Measurements from ENCODE around the gene DHCR7.

DHCR7 gene

DNA sequence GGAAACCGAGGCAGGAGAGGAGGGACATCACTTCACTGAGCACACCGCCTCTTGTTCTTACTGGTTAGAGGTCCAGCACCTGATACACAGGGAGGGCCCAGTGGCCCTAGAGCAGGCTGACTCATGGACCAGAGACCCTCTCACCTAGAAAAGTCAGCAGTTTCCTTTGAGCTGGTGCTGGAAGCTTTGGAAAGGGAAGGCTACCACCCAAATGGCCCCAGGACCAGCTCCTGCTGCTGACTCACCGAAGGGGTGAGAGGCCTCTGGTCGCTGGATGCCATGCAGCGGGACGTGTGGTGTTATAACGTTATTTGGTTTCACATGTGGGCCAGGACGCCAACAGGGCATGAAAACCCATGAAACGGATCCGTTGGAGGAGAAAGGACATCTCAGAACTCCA is 8.6 kb upstream of the DHCR7 start:
- Histone ChIP-seq H3K36me3 (ENCODE audit: control insufficient read depth in 1 of 2, insufficient read depth in 2 of 2, low read length in 2 of 2) (peaks cover 52 to 68% of the 10 kb centered on the region in 2 donors), H3K9me3 (ENCODE audit: control insufficient read depth in 1 of 2, low read length in 2 of 2) (no peaks in the 10 kb centered on the region), H3K4me1 (ENCODE audit: control insufficient read depth in 1 of 2, insufficient read depth in 2 of 2, low read length in 2 of 2) (peaks cover 18 to 26% of the 10 kb centered on the region in 2 donors), H3K4me3 (ENCODE audit: low read depth in 1 of 2, low read length in 2 of 2) (no peak overlapping the region), H3K9ac (ENCODE audit: low read depth in 1 of 2, low read length in 2 of 2) (no peak overlapping the region), H3K27me3 (ENCODE audit: control insufficient read depth in 1 of 2, insufficient read depth in 2 of 2, low read length in 2 of 2) (no peaks in the 10 kb centered on the region), H3K27ac (ENCODE audit: low read depth, low read length) (no peak overlapping the region)

DNA sequence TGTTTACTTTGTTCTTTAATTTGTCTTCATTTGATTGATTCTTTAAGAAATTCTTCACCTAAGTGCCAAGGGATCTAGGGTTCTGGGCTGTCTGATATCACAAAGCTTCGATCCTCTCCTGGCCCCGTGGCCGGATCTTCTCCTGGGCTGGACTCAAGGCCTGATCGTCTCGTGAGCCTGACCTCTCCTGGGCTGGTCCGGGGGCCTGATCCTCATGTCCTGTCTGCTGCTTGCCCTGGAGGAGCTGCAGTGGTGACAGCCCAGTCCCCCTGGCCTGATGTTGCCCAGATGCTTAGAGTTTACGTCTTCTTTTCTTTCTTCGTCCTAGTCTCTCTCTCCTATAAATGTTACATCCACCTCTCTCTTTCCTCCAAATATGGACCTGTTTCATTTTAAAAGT is 8.1 kb upstream of the DHCR7 start:
- Histone ChIP-seq H3K9me3 (ENCODE audit: control insufficient read depth in 1 of 2, low read length in 2 of 2) (no peaks in the 10 kb centered on the region), H3K36me3 (ENCODE audit: control insufficient read depth in 1 of 2, insufficient read depth in 2 of 2, low read length in 2 of 2) (peaks cover 52 to 63% of the 10 kb centered on the region in 2 donors), H3K4me1 (ENCODE audit: control insufficient read depth in 1 of 2, insufficient read depth in 2 of 2, low read length in 2 of 2) (peaks cover 23 to 31% of the 10 kb centered on the region in 2 donors), H3K27me3 (ENCODE audit: control insufficient read depth in 1 of 2, insufficient read depth in 2 of 2, low read length in 2 of 2) (no peaks in the 10 kb centered on the region), H3K9ac (ENCODE audit: low read depth in 1 of 2, low read length in 2 of 2) (no peak overlapping the region), H3K27ac (ENCODE audit: low read depth, low read length) (no peak overlapping the region), H3K4me3 (ENCODE audit: low read depth in 1 of 2, low read length in 2 of 2) (no peak overlapping the region)

- Histone ChIP-seq H3K4me3 (ENCODE audit: low read depth in 1 of 2, low read length in 2 of 2) (peak overlapping the region; percentile 81 to 88), H3K9ac (ENCODE audit: low read depth in 1 of 2, low read length in 2 of 2) (peak overlapping the region in 1 of 2 donors; percentile 86), H3K9me3 (ENCODE audit: control insufficient read depth in 1 of 2, low read length in 2 of 2) (no peaks in the 10 kb centered on the region), H3K4me1 (ENCODE audit: control insufficient read depth in 1 of 2, insufficient read depth in 2 of 2, low read length in 2 of 2) (peaks cover 38 to 43% of the 10 kb centered on the region in 2 donors), H3K27ac (ENCODE audit: low read depth, low read length) (no peak overlapping the region), H3K36me3 (ENCODE audit: control insufficient read depth in 1 of 2, insufficient read depth in 2 of 2, low read length in 2 of 2) (peaks cover 47% of the 10 kb centered on the region in 2 donors), H3K27me3 (ENCODE audit: control insufficient read depth in 1 of 2, insufficient read depth in 2 of 2, low read length in 2 of 2) (no peaks in the 10 kb centered on the region)
These were observed 6.4 kb upstream of the DHCR7 start for GRCh38 chr11:71454470-71455113.

DNA sequence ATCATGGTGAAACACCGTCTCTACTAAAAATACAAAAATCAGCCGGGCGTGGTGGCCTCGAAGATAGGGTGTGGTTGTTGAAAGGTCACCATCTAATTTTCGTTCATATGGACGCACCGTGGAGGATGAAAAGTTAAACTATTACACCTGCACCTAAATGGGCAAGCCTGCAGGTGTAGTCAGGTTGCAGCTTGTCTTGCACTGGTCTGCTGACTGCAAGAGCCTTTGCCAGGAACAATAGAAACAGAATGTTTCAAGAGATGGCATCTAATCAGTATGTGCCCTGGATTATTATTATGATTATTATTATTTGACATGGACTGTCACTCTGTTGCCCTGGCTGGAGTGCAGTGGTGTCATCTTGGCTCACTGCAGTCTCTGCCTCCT is 5.7 kb upstream of the DHCR7 start:
- H3K9me3 ChIP-seq (ENCODE audit: control insufficient read depth in 1 of 2, low read length in 2 of 2) = no peaks in the 10 kb centered on the region
- H3K36me3 ChIP-seq (ENCODE audit: control insufficient read depth in 1 of 2, insufficient read depth in 2 of 2, low read length in 2 of 2) = peaks cover 40 to 41% of the 10 kb centered on the region in 2 donors
- H3K27ac ChIP-seq (ENCODE audit: low read depth, low read length) = no peak overlapping the region
- peaks cover 42 to 50% of the 10 kb centered on the region in 2 donors for H3K4me1 ChIP-seq (ENCODE audit: control insufficient read depth in 1 of 2, insufficient read depth in 2 of 2, low read length in 2 of 2)
- peak overlapping the region; percentile 78 to 86 for H3K9ac ChIP-seq (ENCODE audit: low read depth in 1 of 2, low read length in 2 of 2)
- H3K4me3 ChIP-seq (ENCODE audit: low read depth in 1 of 2, low read length in 2 of 2) = peak overlapping the region; percentile 81 to 88
- no peaks in the 10 kb centered on the region for H3K27me3 ChIP-seq (ENCODE audit: control insufficient read depth in 1 of 2, insufficient read depth in 2 of 2, low read length in 2 of 2)

DNA sequence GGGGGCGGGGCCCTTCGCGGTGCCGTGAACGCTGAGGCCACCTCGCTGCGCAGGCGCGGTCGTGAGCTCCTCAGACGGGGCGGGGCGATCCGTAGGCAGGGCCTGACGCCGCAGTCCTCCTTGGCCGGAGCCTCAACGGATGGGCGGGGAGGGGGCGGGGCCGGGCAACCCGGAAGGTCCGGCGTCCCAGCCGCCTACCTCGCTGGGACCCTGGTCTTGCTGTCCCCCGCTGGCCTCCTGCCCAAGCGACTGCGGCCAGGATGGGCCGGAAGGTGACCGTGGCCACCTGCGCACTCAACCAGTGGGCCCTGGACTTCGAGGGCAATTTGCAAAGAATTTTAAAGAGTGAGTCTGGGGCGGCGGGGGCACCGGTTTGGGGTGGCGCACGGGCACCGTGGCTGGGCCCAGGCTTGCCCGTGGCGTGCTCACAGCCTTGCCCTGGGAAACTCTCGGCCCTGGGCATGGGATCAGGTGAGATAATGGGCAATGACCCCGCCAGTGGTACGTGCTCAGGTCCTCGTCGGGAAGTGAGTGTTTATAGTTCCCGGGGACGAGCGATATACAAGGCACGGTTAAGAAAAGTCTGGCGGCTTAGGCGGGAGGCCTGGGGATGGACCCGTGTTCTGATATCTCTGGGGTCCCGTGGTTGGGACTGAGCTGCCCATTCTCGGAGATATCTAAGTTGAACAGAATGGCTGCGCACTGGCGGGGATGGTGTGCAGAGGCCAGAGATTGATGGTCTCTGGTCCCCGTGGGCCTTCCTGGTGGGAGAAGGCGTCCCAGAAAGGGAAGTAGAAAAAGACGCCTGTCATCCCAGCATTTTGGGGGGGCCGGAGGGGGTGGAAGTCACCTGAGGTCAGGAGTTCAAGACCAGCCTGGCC is 5.1 kb upstream of the DHCR7 start, which contains the start of gene NADSYN1:
Gene NADSYN1 (plus strand): TSS at position 167 of the 881 bp plus-strand sequence. CDS start 94 bp downstream, at position 261.
- Histone ChIP-seq H3K27ac (ENCODE audit: low read depth, low read length) (peak within 1 kb of the TSS; percentile 67), H3K27me3 (ENCODE audit: control insufficient read depth in 1 of 2, insufficient read depth in 2 of 2, low read length in 2 of 2) (no peaks in the 10 kb centered on the region), H3K36me3 (ENCODE audit: control insufficient read depth in 1 of 2, insufficient read depth in 2 of 2, low read length in 2 of 2) (peaks cover 34 to 35% of the 10 kb centered on the region in 2 donors), H3K9me3 (ENCODE audit: control insufficient read depth in 1 of 2, low read length in 2 of 2) (no peaks in the 10 kb centered on the region), H3K4me1 (ENCODE audit: control insufficient read depth in 1 of 2, insufficient read depth in 2 of 2, low read length in 2 of 2) (peaks cover 42 to 54% of the 10 kb centered on the region in 2 donors), H3K4me3 (ENCODE audit: low read depth in 1 of 2, low read length in 2 of 2) (peak within 1 kb of the TSS; percentile 88 to 90), H3K9ac (ENCODE audit: low read depth in 1 of 2, low read length in 2 of 2) (peak within 1 kb of the TSS; percentile 86 to 96)

GRCh38 chr11:71452199-71453036 is 4.2 kb upstream of the DHCR7 start:
- H3K4me3 ChIP-seq (ENCODE audit: low read depth in 1 of 2, low read length in 2 of 2) = peak overlapping the region; percentile 88 to 90
- peaks cover 25 to 27% of the 10 kb centered on the region in 2 donors for H3K36me3 ChIP-seq (ENCODE audit: control insufficient read depth in 1 of 2, insufficient read depth in 2 of 2, low read length in 2 of 2)
- peak overlapping the region; percentile 54 for H3K27ac ChIP-seq (ENCODE audit: low read depth, low read length)
- H3K9ac ChIP-seq (ENCODE audit: low read depth in 1 of 2, low read length in 2 of 2) = peak overlapping the region; percentile 81 to 96
- no peaks in the 10 kb centered on the region for H3K9me3 ChIP-seq (ENCODE audit: control insufficient read depth in 1 of 2, low read length in 2 of 2)
- peaks cover 42 to 58% of the 10 kb centered on the region in 2 donors for H3K4me1 ChIP-seq (ENCODE audit: control insufficient read depth in 1 of 2, insufficient read depth in 2 of 2, low read length in 2 of 2)
- no peaks in the 10 kb centered on the region for H3K27me3 ChIP-seq (ENCODE audit: control insufficient read depth in 1 of 2, insufficient read depth in 2 of 2, low read length in 2 of 2)

- H3K36me3 ChIP-seq (ENCODE audit: control insufficient read depth in 1 of 2, insufficient read depth in 2 of 2, low read length in 2 of 2) = peaks cover 20 to 21% of the 10 kb centered on the region in 2 donors
- H3K9ac ChIP-seq (ENCODE audit: low read depth in 1 of 2, low read length in 2 of 2) = peak overlapping the region; percentile 81 to 96
- peak overlapping the region; percentile 35 for H3K27ac ChIP-seq (ENCODE audit: low read depth, low read length)
- no peaks in the 10 kb centered on the region for H3K9me3 ChIP-seq (ENCODE audit: control insufficient read depth in 1 of 2, low read length in 2 of 2)
- peaks cover 42 to 65% of the 10 kb centered on the region in 2 donors for H3K4me1 ChIP-seq (ENCODE audit: control insufficient read depth in 1 of 2, insufficient read depth in 2 of 2, low read length in 2 of 2)
- peak overlapping the region; percentile 88 to 90 for H3K4me3 ChIP-seq (ENCODE audit: low read depth in 1 of 2, low read length in 2 of 2)
- H3K27me3 ChIP-seq (ENCODE audit: control insufficient read depth in 1 of 2, insufficient read depth in 2 of 2, low read length in 2 of 2) = no peaks in the 10 kb centered on the region
These were observed 3.5 kb upstream of the DHCR7 start for GRCh38 chr11:71451596-71452198.

- no peak overlapping the region for H3K27ac ChIP-seq (ENCODE audit: low read depth, low read length)
- H3K9ac ChIP-seq (ENCODE audit: low read depth in 1 of 2, low read length in 2 of 2) = no peak overlapping the region
- H3K36me3 ChIP-seq (ENCODE audit: control insufficient read depth in 1 of 2, insufficient read depth in 2 of 2, low read length in 2 of 2) = peaks cover 12 to 14% of the 10 kb centered on the region in 2 donors
- H3K9me3 ChIP-seq (ENCODE audit: control insufficient read depth in 1 of 2, low read length in 2 of 2) = no peaks in the 10 kb centered on the region
- peaks cover 42 to 67% of the 10 kb centered on the region in 2 donors for H3K4me1 ChIP-seq (ENCODE audit: control insufficient read depth in 1 of 2, insufficient read depth in 2 of 2, low read length in 2 of 2)
- H3K4me3 ChIP-seq (ENCODE audit: low read depth in 1 of 2, low read length in 2 of 2) = no peak overlapping the region
- H3K27me3 ChIP-seq (ENCODE audit: control insufficient read depth in 1 of 2, insufficient read depth in 2 of 2, low read length in 2 of 2) = no peaks in the 10 kb centered on the region
These were observed 2.7 kb upstream of the DHCR7 start for GRCh38 chr11:71450939-71451338.

GRCh38 chr11:71450507-71450906 is 2.3 kb upstream of the DHCR7 start:
- no peak overlapping the region for H3K27ac ChIP-seq (ENCODE audit: low read depth, low read length)
- H3K4me3 ChIP-seq (ENCODE audit: low read depth in 1 of 2, low read length in 2 of 2) = no peak overlapping the region
- no peaks in the 10 kb centered on the region for H3K27me3 ChIP-seq (ENCODE audit: control insufficient read depth in 1 of 2, insufficient read depth in 2 of 2, low read length in 2 of 2)
- peaks cover 42 to 67% of the 10 kb centered on the region in 2 donors for H3K4me1 ChIP-seq (ENCODE audit: control insufficient read depth in 1 of 2, insufficient read depth in 2 of 2, low read length in 2 of 2)
- H3K9ac ChIP-seq (ENCODE audit: low read depth in 1 of 2, low read length in 2 of 2) = no peak overlapping the region
- peaks cover 8 to 11% of the 10 kb centered on the region in 2 donors for H3K36me3 ChIP-seq (ENCODE audit: control insufficient read depth in 1 of 2, insufficient read depth in 2 of 2, low read length in 2 of 2)
- no peaks in the 10 kb centered on the region for H3K9me3 ChIP-seq (ENCODE audit: control insufficient read depth in 1 of 2, low read length in 2 of 2)
